ENCODE results near the gene EFHC1. TPM values are rescaled to one million over a fixed set of nuclear protein-coding genes. Genes with fewer than 3 reads are reported as not detected.

EFHC1 gene
- total RNA-seq, 2 donors from 2014 or later = 7.3 to 7.9 TPM

GRCh38 chr6:52509281-52510212 lies 89.4 kb downstream of the EFHC1 start:
- intact Hi-C loops (cut with DNase I) = loop anchor here in 1 of 2 donors (10.0 kb wide), 1 partner anchor 65 kb away; the partner anchor contains the start of gene TRAM2
- DNase-seq (no peak), ATAC-seq (no peak)

GRCh38 chr6:52510213-52510562 lies 90.0 kb downstream of the EFHC1 start:
- ATAC-seq (no peak), DNase-seq (no peak)
- intact Hi-C loops (cut with DNase I) = no loop called here

GRCh38 chr6:52511163-52511562 lies 91.0 kb downstream of the EFHC1 start:
- intact Hi-C loops (cut with DNase I) = no loop called here
- ATAC-seq (no peak), DNase-seq (no peak)

- DNase-seq (no peak), ATAC-seq (peak; percentile 11 to 17)
- intact Hi-C loops (cut with DNase I) = no loop called here
Observed at GRCh38 chr6:52511572-52512151, 91.5 kb downstream of the EFHC1 start.

GRCh38 chr6:52512199-52512598 lies 92.1 kb downstream of the EFHC1 start:
- peak; percentile 69 for DNase-seq
- ATAC-seq = peak; percentile 85 to 96
- intact Hi-C loops (cut with DNase I) = no loop called here

- DNase-seq (no peak), ATAC-seq (no peak)
- intact Hi-C loops (cut with DNase I) = no loop called here
Observed at GRCh38 chr6:52513464-52513863, 93.3 kb downstream of the EFHC1 start.

GRCh38 chr6:52513896-52514295 lies 93.8 kb downstream of the EFHC1 start:
- no peak for DNase-seq
- ATAC-seq = no peak
- intact Hi-C loops (cut with DNase I) = no loop called here

GRCh38 chr6:52514514-52514913 lies 94.4 kb downstream of the EFHC1 start:
- intact Hi-C loops (cut with DNase I) = no loop called here
- peak; percentile 52 for DNase-seq
- peak in 1 of 2 donors; percentile 7 for ATAC-seq

- no peak for ATAC-seq
- DNase-seq = no peak
- intact Hi-C loops (cut with DNase I) = loop anchor here in 1 of 2 donors (5.0 kb wide), 1 partner anchor 57 kb away; no protein-coding TSS in a partner anchor
Observed at GRCh38 chr6:52515219-52515960, 95.2 kb downstream of the EFHC1 start.

GRCh38 chr6:52516269-52516668 lies 96.1 kb downstream of the EFHC1 start:
- intact Hi-C loops (cut with DNase I) = loop anchor here in 1 of 2 donors (5.0 kb wide), 1 partner anchor 56 kb away; no protein-coding TSS in a partner anchor
- ATAC-seq = no peak
- no peak for DNase-seq

- intact Hi-C loops (cut with DNase I) = loop anchor here in 1 of 2 donors (5.0 kb wide), 1 partner anchor 55 kb away; no protein-coding TSS in a partner anchor
- ATAC-seq (no peak), DNase-seq (no peak)
Observed at GRCh38 chr6:52516943-52517342, 96.8 kb downstream of the EFHC1 start.

- ATAC-seq (peak; percentile 93 to 94), DNase-seq (peak; percentile 91)
- intact Hi-C loops (cut with DNase I) = loop anchor here in 1 of 2 donors (5.0 kb wide), 1 partner anchor 55 kb away; no protein-coding TSS in a partner anchor
Observed at GRCh38 chr6:52517502-52518278, 97.5 kb downstream of the EFHC1 start.

GRCh38 chr6:52518279-52518945 lies 98.3 kb downstream of the EFHC1 start:
- ATAC-seq (no peak), DNase-seq (no peak)
- intact Hi-C loops (cut with DNase I) = loop anchor here in 1 of 2 donors (5.0 kb wide), 1 partner anchor 54 kb away; no protein-coding TSS in a partner anchor

GRCh38 chr6:52519618-52520017 lies 99.5 kb downstream of the EFHC1 start:
- ATAC-seq (no peak), DNase-seq (no peak)
- intact Hi-C loops (cut with DNase I) = loop anchor here in 1 of 2 donors (5.0 kb wide), 1 partner anchor 53 kb away; no protein-coding TSS in a partner anchor

GRCh38 chr6:52522151-52522626 lies 102.0 kb downstream of the EFHC1 start:
- ATAC-seq = peak; percentile 55 to 56
- intact Hi-C loops (cut with DNase I) = no loop called here

GRCh38 chr6:52522655-52523054 lies 102.5 kb downstream of the EFHC1 start:
- ATAC-seq (peak in 1 of 2 donors; percentile 24), DNase-seq (no peak)
- intact Hi-C loops (cut with DNase I) = no loop called here

More at GRCh38 chr6:52522151-52522626, 102.0 kb downstream of the EFHC1 start:
- peak; percentile 70 for DNase-seq

GRCh38 chr6:52523378-52524142 lies 103.4 kb downstream of the EFHC1 start:
- intact Hi-C loops (cut with DNase I) = no loop called here
- DNase-seq = no peak
- ATAC-seq = no peak

All from left cardiac atrium (tissue), 4 donors.